HG03045 (cell line): ENCODE measurements around the gene LIN28B.
"Not testable (repeated sequence)": the region's sequence is repeated elsewhere in the genome, so short reads cannot be mapped to it uniquely, and the experiment has no call there.

Experiments
- ATAC-seq: cut with Tn5 transposase; IDR thresholded peaks from one replicate; pipeline ENCODE4 v1.9.1; 2021; ENCODE audit warnings: mild to moderate bottlenecking, moderate library complexity; ENCODE audit not compliant: unreplicated experiment

LIN28B gene

GRCh38 chr6:105005451-105005850 lies 48.5 kb downstream of the LIN28B start:
- ATAC-seq: no peak

GRCh38 chr6:105013459-105013858 lies 56.6 kb downstream of the LIN28B start:
- ATAC-seq: not testable (repeated sequence)

- no peak for ATAC-seq
Observed at GRCh38 chr6:105014448-105014847, 57.5 kb downstream of the LIN28B start.

- no peak for ATAC-seq
Observed at GRCh38 chr6:105014954-105015353, 58.0 kb downstream of the LIN28B start.

GRCh38 chr6:105015482-105015881 lies 58.6 kb downstream of the LIN28B start:
- no peak for ATAC-seq

- no peak for ATAC-seq
Observed at GRCh38 chr6:105019285-105019684, 62.4 kb downstream of the LIN28B start.

GRCh38 chr6:105021399-105021798 lies 64.5 kb downstream of the LIN28B start:
- ATAC-seq: no peak

- ATAC-seq: no peak
Observed at GRCh38 chr6:105022416-105022815, 65.5 kb downstream of the LIN28B start.

GRCh38 chr6:105024803-105025202 lies 67.9 kb downstream of the LIN28B start:
- no peak for ATAC-seq

- no peak for ATAC-seq
Observed at GRCh38 chr6:105028898-105029297, 72.0 kb downstream of the LIN28B start.

GRCh38 chr6:105029581-105029980 lies 72.7 kb downstream of the LIN28B start:
- no peak for ATAC-seq

GRCh38 chr6:105034470-105034869 lies 77.6 kb downstream of the LIN28B start:
- no peak for ATAC-seq

- ATAC-seq: no peak
Observed at GRCh38 chr6:105035299-105035698, 78.4 kb downstream of the LIN28B start.

- ATAC-seq: no peak
Observed at GRCh38 chr6:105036351-105036750, 79.4 kb downstream of the LIN28B start.

- no peak for ATAC-seq
Observed at GRCh38 chr6:105038259-105038658, 81.4 kb downstream of the LIN28B start.

GRCh38 chr6:105041880-105042279 lies 85.0 kb downstream of the LIN28B start:
- ATAC-seq: no peak

- no peak for ATAC-seq
Observed at GRCh38 chr6:105042648-105043047, 85.7 kb downstream of the LIN28B start.

GRCh38 chr6:105043979-105044378 lies 87.1 kb downstream of the LIN28B start:
- ATAC-seq: no peak

- no peak for ATAC-seq
Observed at GRCh38 chr6:105045526-105045925, 88.6 kb downstream of the LIN28B start.

- no peak for ATAC-seq
Observed at GRCh38 chr6:105051941-105052471, 95.1 kb downstream of the LIN28B start.

GRCh38 chr6:105056646-105057045 lies 99.7 kb downstream of the LIN28B start:
- no peak for ATAC-seq

- ATAC-seq: no peak
Observed at GRCh38 chr6:105057160-105057559, 100.3 kb downstream of the LIN28B start.

- no peak for ATAC-seq
Observed at GRCh38 chr6:105058316-105058715, 101.4 kb downstream of the LIN28B start.
